OCI-LY7 (cell line): Measurements from ENCODE around the gene STK10. TPM values are rescaled to one million over a fixed set of nuclear protein-coding genes. Genes with fewer than 3 reads are reported as not detected.

Source experiments
- BruUV-seq: library from RNA; stranded (reverse); fragments of 400-500 nt; replicated peaks from 2 replicates; lab custom pipeline; 2021; lab: Mats Ljungman, UMichigan
- CTCF ChIA-PET: fragments of 300-600 bp; sonication (Branson Sonifier 250); formaldehyde crosslinking; loops from one replicate; lab custom pipeline; 2022; ENCODE audit warnings: antibody characterized with exemption; ENCODE audit not compliant: unreplicated experiment; lab: Charles Lee
- POLR2A ChIA-PET: fragments of 300-600 bp; sonication (Branson Sonifier 250); formaldehyde crosslinking; loops from one replicate; lab custom pipeline; 2022; ENCODE audit warnings: antibody characterized with exemption; lab: Charles Lee
- DNase-seq: peaks from one replicate; pipeline ENCODE4 v3.0.0-alpha.2; 2015; ENCODE audit warnings: low spot score
- H2AFZ ChIP-seq: fragments of 200-600 bp; sonication (generic), shearing (Covaris generic); 2 replicates; pipeline ENCODE4 v1.6.1; 2014; ENCODE audit warnings: mild to moderate bottlenecking, antibody characterized with exemption, low read length, moderate library complexity
- H3K27ac ChIP-seq: fragments of 200-600 bp; sonication (generic); 2 replicates; pipeline ENCODE4 v1.5.1; 2014; ENCODE audit warnings: mixed run types, low read depth, mild to moderate bottlenecking, moderate library complexity, low read length, inconsistent platforms; ENCODE audit not compliant: poor library complexity, severe bottlenecking
- H3K36me3 ChIP-seq: fragments of 200-600 bp; sonication (generic); 2 replicates; pipeline ENCODE4 v1.6.1; 2014; ENCODE audit warnings: mild to moderate bottlenecking, antibody characterized with exemption, low read length, moderate library complexity, mixed read lengths; ENCODE audit not compliant: insufficient read depth
- H3K4me1 ChIP-seq: fragments of 200-600 bp; sonication (generic); 2 replicates; pipeline ENCODE4 v1.5.1; 2014; ENCODE audit warnings: mild to moderate bottlenecking, low read length; ENCODE audit not compliant: insufficient read depth, poor library complexity, severe bottlenecking
- H3K4me2 ChIP-seq: fragments of 200-600 bp; sonication (generic); 2 replicates; pipeline ENCODE4 v1.6.1; 2014; ENCODE audit warnings: mild to moderate bottlenecking, low read length
- H3K4me3 ChIP-seq: fragments of 200-600 bp; sonication (generic); 2 replicates; pipeline ENCODE4 v1.5.1; 2014; ENCODE audit warnings: mild to moderate bottlenecking, low read depth, low read length; ENCODE audit not compliant: poor library complexity, severe bottlenecking
- H3K79me2 ChIP-seq: fragments of 200-600 bp; sonication (generic); 2 replicates; pipeline ENCODE4 v1.6.1; 2016; ENCODE audit warnings: low read depth, mild to moderate bottlenecking, low read length, moderate library complexity, mixed read lengths; ENCODE audit not compliant: insufficient read depth
- H3K9me2 ChIP-seq: fragments of 200-600 bp; sonication (generic); 2 replicates; pipeline ENCODE4 v1.6.1; 2016; ENCODE audit warnings: mild to moderate bottlenecking, low read length, mixed read lengths; ENCODE audit not compliant: insufficient read depth
- H3K9me3 ChIP-seq: fragments of 200-600 bp; sonication (generic); 2 replicates; pipeline ENCODE4 v1.6.1; 2014; ENCODE audit warnings: mild to moderate bottlenecking, mixed run types, low read length, mixed read lengths
- H4K20me1 ChIP-seq: fragments of 200-600 bp; sonication (generic); 2 replicates; pipeline ENCODE4 v1.6.1; 2014; ENCODE audit warnings: mild to moderate bottlenecking, antibody characterized with exemption, low read length, moderate library complexity, mixed read lengths; ENCODE audit not compliant: insufficient read depth
- CTCF ChIP-seq: fragments of 200-600 bp; sonication (generic); conservative IDR thresholded peaks from 2 replicates; pipeline ENCODE4 v1.5.1; 2014; ENCODE audit warnings: mild to moderate bottlenecking, antibody characterized with exemption, low read length, moderate library complexity, mixed read lengths
- EZH2phosphoT487 ChIP-seq: fragments of 200-600 bp; sonication (generic); IDR thresholded peaks from 2 replicates; pipeline ENCODE4 v1.6.1; 2018; ENCODE audit warnings: low read depth, borderline replicate concordance, mild to moderate bottlenecking, mixed run types, antibody characterized with exemption, low read length, moderate library complexity, mixed read lengths
- intact Hi-C: fragments of 100-400 bp; cut with micrococcal nuclease; formaldehyde crosslinking; loops from one replicate; pipeline ENCODE4 v1.10.0; 2022; ENCODE audit not compliant: unreplicated experiment
- total RNA-seq, 2 experiments: library from RNA; depleted of rRNA in 1 of 2; stranded (reverse); fragments of >200 nt in 1 of 2; shearing (Covaris generic) in 1 of 2; gene quantifications; 2 replicates each; pipeline ENCODE4 v1.2.3, GENCODE V29; 2014 to 2022

Gene STK10
- total RNA-seq, 2 experiments from 2014 or later, result 53.7 to 89.7 TPM

- peak overlapping the region; percentile 22 for H3K27ac ChIP-seq
- H3K9me2 ChIP-seq, result no peaks in the 10 kb centered on the region
- no peaks in the 10 kb centered on the region for H3K9me3 ChIP-seq
- CTCF ChIA-PET, result no interaction called here
- no peaks in the 10 kb centered on the region for H4K20me1 ChIP-seq
- no peaks in the 10 kb centered on the region for H3K79me2 ChIP-seq
- TF ChIP-seq EZH2phosphoT487 (no peak), CTCF (no peak)
- peaks cover 27% of the 10 kb centered on the region; the same call in 1 of the 2 replicates for H3K36me3 ChIP-seq
- peak overlapping the region; percentile 22 for H3K4me3 ChIP-seq
- intact Hi-C loops, result no loop called here
- peaks cover 24% of the 10 kb centered on the region for H3K4me1 ChIP-seq
- POLR2A ChIA-PET, result no interaction called here
- peak; percentile 29 for DNase-seq
- BruUV-seq, result no TSS peak
- H2AFZ ChIP-seq, result no peak overlapping the region
- H3K4me2 ChIP-seq, result peak overlapping the region; percentile 59
These were observed 47.2 kb upstream of the STK10 start for GRCh38 chr5:172235132-172235780.

- no peaks in the 10 kb centered on the region for H4K20me1 ChIP-seq
- BruUV-seq, result no TSS peak
- ChIA-PET POLR2A (interaction anchor here (0.6 to 0.7 kb wide), 2 partner anchors 35 to 100 kb away, joined by 3 to 4 read pairs; no protein-coding TSS in a partner anchor), CTCF (no interaction called here)
- H3K9me2 ChIP-seq, result no peaks in the 10 kb centered on the region
- H3K4me1 ChIP-seq, result peaks cover 24% of the 10 kb centered on the region
- no peak overlapping the region for H3K27ac ChIP-seq
- intact Hi-C loops, result no loop called here
- H3K36me3 ChIP-seq, result peaks cover 35% of the 10 kb centered on the region; the same call in 1 of the 2 replicates
- H2AFZ ChIP-seq, result no peak overlapping the region
- TF ChIP-seq CTCF (no peak), EZH2phosphoT487 (no peak)
- DNase-seq, result no peak
- no peak overlapping the region for H3K4me3 ChIP-seq
- no peak overlapping the region for H3K4me2 ChIP-seq
- H3K79me2 ChIP-seq, result no peaks in the 10 kb centered on the region
- no peaks in the 10 kb centered on the region for H3K9me3 ChIP-seq
These were observed 46.0 kb upstream of the STK10 start for GRCh38 chr5:172234031-172234430.

GRCh38 chr5:172229904-172230303 is 41.9 kb upstream of the STK10 start:
- Histone ChIP-seq H3K4me2 (no peak overlapping the region), H3K4me1 (peaks cover 4% of the 10 kb centered on the region), H2AFZ (no peak overlapping the region), H3K79me2 (no peaks in the 10 kb centered on the region), H3K27ac (no peak overlapping the region), H3K36me3 (peaks cover 41% of the 10 kb centered on the region; the same call in 1 of the 2 replicates), H3K9me3 (no peaks in the 10 kb centered on the region), H4K20me1 (no peaks in the 10 kb centered on the region), H3K9me2 (no peaks in the 10 kb centered on the region), H3K4me3 (no peak overlapping the region)
- ChIA-PET POLR2A (interaction anchor here (0.7 to 1.0 kb wide), 4 partner anchors 9 to 170 kb away, joined by 3 to 6 read pairs (median 4); no protein-coding TSS in a partner anchor), CTCF (no interaction called here)
- BruUV-seq, result no TSS peak
- no peak for TF ChIP-seq CTCF
- TF ChIP-seq EZH2phosphoT487, result no peak
- intact Hi-C loops, result no loop called here
- no peak for DNase-seq
